Smooth muscle cell (in vitro differentiated cells): Measurements from ENCODE around the gene LMAN1. TPM values are rescaled to one million over a fixed set of nuclear protein-coding genes. Genes with fewer than 3 reads are reported as not detected.

Experiments used
- DNase-seq: peaks from one replicate; lab custom pipeline; 2025; ENCODE audit not compliant: unreplicated experiment; lab: John Stamatoyannopoulos, UW
- H2AFZ ChIP-seq: fragments of 200-600 bp; sonication (generic); 2 replicates; pipeline ENCODE4 v1.6.0; 2016; ENCODE audit warnings: antibody characterized with exemption, low read depth, mild to moderate bottlenecking
- H3F3A ChIP-seq: fragments of 200-600 bp; sonication (generic); 2 replicates; pipeline ENCODE4 v1.6.0; 2017; ENCODE audit warnings: antibody characterized with exemption, low read depth
- H3K27ac ChIP-seq: fragments of 200-600 bp; sonication (generic); 2 replicates; pipeline ENCODE4 v1.5.1; 2016; ENCODE audit warnings: low read depth, mild to moderate bottlenecking
- H3K27me3 ChIP-seq: fragments of 200-600 bp; sonication (generic); 2 replicates; pipeline ENCODE4 v1.6.1; 2016; ENCODE audit warnings: low read depth, mild to moderate bottlenecking
- H3K36me3 ChIP-seq: fragments of 200-600 bp; sonication (generic); 2 replicates; pipeline ENCODE4 v1.5.1; 2016; ENCODE audit warnings: low read depth
- H3K4me1 ChIP-seq: fragments of 200-600 bp; sonication (generic); 2 replicates; pipeline ENCODE4 v1.5.1; 2016; ENCODE audit warnings: low read depth
- H3K4me2 ChIP-seq: fragments of 200-600 bp; sonication (generic); 2 replicates; pipeline ENCODE4 v1.6.0; 2016; ENCODE audit warnings: mild to moderate bottlenecking
- H3K4me3 ChIP-seq: fragments of 200-600 bp; sonication (generic); 2 replicates; pipeline ENCODE4 v1.5.1; 2016; ENCODE audit warnings: mild to moderate bottlenecking
- H3K79me2 ChIP-seq: fragments of 200-600 bp; sonication (generic); 2 replicates; pipeline ENCODE4 v1.6.0; 2016; ENCODE audit warnings: low read depth, mild to moderate bottlenecking
- H3K9ac ChIP-seq: fragments of 200-600 bp; sonication (generic); 2 replicates; pipeline ENCODE4 v1.6.0; 2016; ENCODE audit warnings: low read depth
- H3K9me3 ChIP-seq: fragments of 200-600 bp; sonication (generic); replicated peaks from 2 replicates; pipeline ENCODE4 v1.5.1; 2016; ENCODE audit warnings: low read depth
- H4K20me1 ChIP-seq: fragments of 200-600 bp; sonication (generic); 2 replicates; pipeline ENCODE4 v1.6.0; 2016; ENCODE audit warnings: low read depth
- WGBS: methylation state at CpG from one replicate; pipeline ENCODE4 v1.1.7; 2016; ENCODE audit warnings: low lambda C conversion rate; 5-methylcytosine and 5-hydroxymethylcytosine counted together
- polyA plus RNA-seq: library from polyadenylated mRNA; unstranded; fragments of >200 nt; fragmentation: Nextera tagmentation; extraction: Ambion mirVana; gene quantifications from 2 replicates; pipeline ENCODE4 v1.2.1, GENCODE V29; 2016
- total RNA-seq: library from RNA; depleted of rRNA; stranded (reverse); fragments of >200 nt; gene quantifications from 2 replicates; pipeline ENCODE4 v1.2.3, GENCODE V29; 2014
- TF ChIP-seq, protein P1 (sequence below): fragments of 200-600 bp; sonication (generic); IDR thresholded peaks from 2 replicates; pipeline ENCODE4 v1.5.1; 2017; ENCODE audit warnings: borderline replicate concordance, mild to moderate bottlenecking, antibody characterized with exemption; ENCODE audit not compliant: insufficient read depth, poor library complexity, severe bottlenecking

The LMAN1 gene, protein sequence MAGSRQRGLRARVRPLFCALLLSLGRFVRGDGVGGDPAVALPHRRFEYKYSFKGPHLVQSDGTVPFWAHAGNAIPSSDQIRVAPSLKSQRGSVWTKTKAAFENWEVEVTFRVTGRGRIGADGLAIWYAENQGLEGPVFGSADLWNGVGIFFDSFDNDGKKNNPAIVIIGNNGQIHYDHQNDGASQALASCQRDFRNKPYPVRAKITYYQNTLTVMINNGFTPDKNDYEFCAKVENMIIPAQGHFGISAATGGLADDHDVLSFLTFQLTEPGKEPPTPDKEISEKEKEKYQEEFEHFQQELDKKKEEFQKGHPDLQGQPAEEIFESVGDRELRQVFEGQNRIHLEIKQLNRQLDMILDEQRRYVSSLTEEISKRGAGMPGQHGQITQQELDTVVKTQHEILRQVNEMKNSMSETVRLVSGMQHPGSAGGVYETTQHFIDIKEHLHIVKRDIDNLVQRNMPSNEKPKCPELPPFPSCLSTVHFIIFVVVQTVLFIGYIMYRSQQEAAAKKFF
- total RNA-seq (206 and 270 TPM in 2 replicates), polyA plus RNA-seq (120 and 126 TPM in 2 replicates)

DNA sequence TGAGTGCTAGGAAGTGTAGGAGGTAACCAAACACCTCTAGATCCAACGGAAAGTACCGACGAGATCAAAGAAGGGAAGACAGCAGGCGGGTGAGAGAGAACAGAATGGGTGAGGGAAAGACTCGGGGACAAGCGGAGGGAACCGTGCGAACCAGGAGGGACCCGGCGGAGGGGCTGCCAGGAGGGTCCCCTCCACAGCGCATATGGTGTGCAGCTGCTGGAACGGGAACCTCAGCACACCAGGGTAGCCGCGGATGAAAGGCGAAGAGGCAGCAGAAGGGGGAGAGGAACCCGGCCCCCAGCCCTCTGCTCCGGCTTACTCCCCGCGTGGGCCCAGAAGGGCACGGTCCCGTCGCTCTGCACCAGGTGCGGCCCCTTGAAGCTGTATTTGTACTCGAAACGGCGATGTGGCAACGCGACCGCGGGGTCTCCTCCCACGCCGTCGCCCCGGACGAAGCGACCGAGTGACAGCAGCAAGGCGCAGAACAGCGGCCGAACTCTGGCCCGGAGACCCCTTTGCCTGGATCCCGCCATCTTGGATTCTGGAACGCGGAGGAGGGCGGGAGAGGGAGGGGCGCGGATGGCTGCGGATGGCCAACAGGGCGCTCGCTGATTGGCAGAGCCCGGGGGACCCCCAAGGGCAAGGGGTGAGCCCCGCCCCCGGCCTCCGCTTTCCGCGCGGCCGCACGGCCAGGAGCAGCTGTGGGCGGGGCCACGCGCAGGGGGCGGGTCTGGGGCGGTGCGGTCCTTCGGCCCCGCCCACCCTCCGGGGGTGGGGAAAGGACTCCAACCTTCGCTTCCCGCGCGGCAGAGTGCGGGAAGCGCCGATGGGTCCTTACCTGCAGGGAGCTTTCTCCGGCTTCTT is at the start of gene LMAN1:
LMAN1 (minus strand) TSS at position 554 of the 864 bp plus-strand sequence; CDS start at position 533, 21 bp downstream.
- Histone ChIP-seq H3K27ac (peak within 1 kb of the TSS; percentile 93), H2AFZ (peak within 1 kb of the TSS; percentile 77), H3K4me1 (peaks cover 36% of the 10 kb centered on the region), H3K9me3 (no peaks in the 10 kb centered on the region), H3K4me3 (peak within 1 kb of the TSS; percentile 91), H3K4me2 (peak within 1 kb of the TSS; percentile 90), H3K79me2 (peaks cover 56% of the 10 kb centered on the region), H3K36me3 (peaks cover 15% of the 10 kb centered on the region), H3K9ac (peak within 1 kb of the TSS; percentile 100), H3K27me3 (peaks cover 13% of the 10 kb centered on the region), H3F3A (no peaks in the 10 kb centered on the region), H4K20me1 (peaks cover 39% of the 10 kb centered on the region)
- TF ChIP-seq, protein P1, sequence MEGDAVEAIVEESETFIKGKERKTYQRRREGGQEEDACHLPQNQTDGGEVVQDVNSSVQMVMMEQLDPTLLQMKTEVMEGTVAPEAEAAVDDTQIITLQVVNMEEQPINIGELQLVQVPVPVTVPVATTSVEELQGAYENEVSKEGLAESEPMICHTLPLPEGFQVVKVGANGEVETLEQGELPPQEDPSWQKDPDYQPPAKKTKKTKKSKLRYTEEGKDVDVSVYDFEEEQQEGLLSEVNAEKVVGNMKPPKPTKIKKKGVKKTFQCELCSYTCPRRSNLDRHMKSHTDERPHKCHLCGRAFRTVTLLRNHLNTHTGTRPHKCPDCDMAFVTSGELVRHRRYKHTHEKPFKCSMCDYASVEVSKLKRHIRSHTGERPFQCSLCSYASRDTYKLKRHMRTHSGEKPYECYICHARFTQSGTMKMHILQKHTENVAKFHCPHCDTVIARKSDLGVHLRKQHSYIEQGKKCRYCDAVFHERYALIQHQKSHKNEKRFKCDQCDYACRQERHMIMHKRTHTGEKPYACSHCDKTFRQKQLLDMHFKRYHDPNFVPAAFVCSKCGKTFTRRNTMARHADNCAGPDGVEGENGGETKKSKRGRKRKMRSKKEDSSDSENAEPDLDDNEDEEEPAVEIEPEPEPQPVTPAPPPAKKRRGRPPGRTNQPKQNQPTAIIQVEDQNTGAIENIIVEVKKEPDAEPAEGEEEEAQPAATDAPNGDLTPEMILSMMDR = no peak
- WGBS = 2% methylated on average over 46 of the region's 76 CpGs
- peak; percentile 79 for DNase-seq

DNA sequence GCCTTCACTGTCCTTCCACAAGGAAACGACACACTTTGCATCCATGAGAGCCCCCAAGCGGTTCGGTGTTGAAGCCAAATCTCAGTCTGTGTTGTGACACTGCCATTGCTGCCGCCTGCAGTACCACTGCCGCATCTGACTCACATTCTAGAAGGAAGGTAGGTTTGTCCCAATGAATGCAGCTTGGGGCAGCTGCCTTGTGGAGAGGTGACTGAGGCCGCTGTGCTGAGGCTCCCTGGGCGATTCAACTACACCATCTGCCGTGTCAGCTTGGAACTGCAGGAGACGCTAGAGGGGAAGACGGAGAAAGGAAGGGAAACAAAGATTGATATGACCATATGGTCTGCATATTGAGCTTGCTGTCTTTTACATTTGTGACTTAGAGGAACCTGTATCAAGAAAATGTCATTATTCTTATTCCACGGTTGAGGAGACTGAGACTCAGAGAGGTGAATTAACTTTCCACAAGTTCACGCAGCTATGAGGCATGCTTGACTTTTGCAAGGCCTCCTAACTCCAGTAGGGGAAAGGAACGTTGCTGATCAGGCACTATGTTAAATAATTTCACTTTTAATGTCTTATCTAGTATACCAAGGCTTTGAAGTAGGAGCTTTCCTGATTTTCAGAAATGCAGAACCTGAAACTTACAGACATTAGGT is 43.5 kb upstream of the LMAN1 start:
- H3K9ac ChIP-seq = no peak overlapping the region
- H3K4me1 ChIP-seq = peaks cover 5% of the 10 kb centered on the region
- 12% methylated on average over 13 of the region's 13 CpGs for WGBS
- peaks cover 12% of the 10 kb centered on the region for H3K27me3 ChIP-seq
- no peaks in the 10 kb centered on the region for H3F3A ChIP-seq
- peak; percentile 3 for DNase-seq
- H3K79me2 ChIP-seq = no peaks in the 10 kb centered on the region
- TF ChIP-seq, protein P1 = peak; percentile 95
- H3K4me3 ChIP-seq = no peak overlapping the region
- no peaks in the 10 kb centered on the region for H3K36me3 ChIP-seq
- no peak overlapping the region for H3K4me2 ChIP-seq
- no peak overlapping the region for H2AFZ ChIP-seq
- H4K20me1 ChIP-seq = no peaks in the 10 kb centered on the region
- no peak overlapping the region for H3K27ac ChIP-seq
- no peaks in the 10 kb centered on the region for H3K9me3 ChIP-seq

DNA sequence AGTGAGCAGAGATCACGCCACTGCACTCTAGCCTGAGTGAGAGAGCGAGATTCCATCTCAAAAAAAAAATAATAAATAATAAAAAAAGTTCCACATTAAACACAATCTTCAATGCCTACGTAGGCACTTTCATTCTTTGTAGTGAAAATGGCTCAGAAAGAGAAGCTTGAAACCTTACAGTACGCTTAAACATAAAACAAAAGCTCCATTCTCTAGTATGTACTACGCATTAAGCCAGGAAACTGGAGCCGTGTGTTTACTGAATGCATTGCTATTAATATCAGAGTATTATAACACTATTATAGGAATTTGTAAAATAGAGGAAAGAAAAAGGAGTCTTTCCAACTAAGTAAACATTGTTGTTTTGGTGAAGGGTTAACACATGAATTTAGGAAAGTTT is 41.3 kb upstream of the LMAN1 start:
- H3K27me3 ChIP-seq = peaks cover 18% of the 10 kb centered on the region
- TF ChIP-seq, protein P1 = no peak
- no peak overlapping the region for H3K4me3 ChIP-seq
- H3K27ac ChIP-seq = no peak overlapping the region
- H2AFZ ChIP-seq = no peak overlapping the region
- no peaks in the 10 kb centered on the region for H3K9me3 ChIP-seq
- no peaks in the 10 kb centered on the region for H3F3A ChIP-seq
- peaks cover 9% of the 10 kb centered on the region for H3K4me1 ChIP-seq
- H3K79me2 ChIP-seq = no peaks in the 10 kb centered on the region
- H3K4me2 ChIP-seq = no peak overlapping the region
- no peaks in the 10 kb centered on the region for H3K36me3 ChIP-seq
- H4K20me1 ChIP-seq = no peaks in the 10 kb centered on the region
- 93% methylated on average over 6 of the region's 6 CpGs for WGBS
- no peak overlapping the region for H3K9ac ChIP-seq
- DNase-seq = no peak
